GM18870 (cell line): ENCODE measurements around the gene CARS1.

Experiments used
- ATAC-seq: cut with Tn5 transposase; IDR thresholded peaks from one replicate; pipeline ENCODE4 v1.9.1; 2021; ENCODE audit warnings: moderate library complexity; ENCODE audit not compliant: unreplicated experiment

The CARS1 gene

DNA sequence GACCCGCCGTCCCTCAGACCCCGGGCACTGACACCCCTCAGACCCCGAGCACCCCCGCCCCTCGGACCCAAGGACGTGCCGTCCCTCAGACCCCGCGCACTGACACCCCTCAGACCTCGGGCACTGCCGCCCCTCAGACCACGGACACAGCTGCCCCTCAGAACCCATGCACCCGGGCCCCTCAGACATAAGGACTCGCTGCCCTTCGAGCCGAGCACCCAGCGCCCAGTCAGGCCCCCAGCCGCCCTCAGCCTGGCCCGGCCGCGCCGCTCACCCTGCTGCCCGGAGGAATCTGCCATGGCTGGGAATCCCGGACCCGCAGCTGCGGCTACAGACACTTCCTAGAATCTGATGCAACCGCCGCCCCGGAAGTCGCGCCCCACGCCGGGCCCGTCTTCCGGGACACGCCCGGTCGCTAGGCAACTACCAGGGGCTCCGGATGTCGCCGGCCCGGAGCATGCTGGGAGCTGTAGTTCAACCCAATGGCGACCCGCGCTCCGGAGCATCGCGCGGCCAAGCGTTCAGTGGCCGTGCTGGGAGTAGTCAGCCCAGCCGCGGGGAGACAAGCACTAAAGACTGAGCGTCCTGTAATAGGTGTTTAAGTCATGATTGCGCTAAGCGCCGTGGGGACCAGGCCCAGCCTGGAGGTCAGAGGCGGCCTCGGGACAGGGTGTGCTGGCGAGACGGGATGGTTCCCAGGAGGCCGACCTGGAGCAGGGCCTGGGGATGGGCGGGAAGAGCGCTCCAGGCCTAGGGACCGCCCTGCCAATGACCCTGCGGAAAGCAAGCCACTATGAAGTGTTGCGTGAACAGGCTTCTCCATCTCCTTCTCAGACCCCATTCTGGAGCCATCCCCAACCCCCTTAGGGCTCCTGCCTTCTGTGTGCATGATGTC, at the start of gene CARS1:
Gene CARS1 (minus strand): TSS at position 355 of the 895 bp plus-strand sequence. CDS start 56 bp downstream, at position 299.
- ATAC-seq = peak; percentile 83

DNA sequence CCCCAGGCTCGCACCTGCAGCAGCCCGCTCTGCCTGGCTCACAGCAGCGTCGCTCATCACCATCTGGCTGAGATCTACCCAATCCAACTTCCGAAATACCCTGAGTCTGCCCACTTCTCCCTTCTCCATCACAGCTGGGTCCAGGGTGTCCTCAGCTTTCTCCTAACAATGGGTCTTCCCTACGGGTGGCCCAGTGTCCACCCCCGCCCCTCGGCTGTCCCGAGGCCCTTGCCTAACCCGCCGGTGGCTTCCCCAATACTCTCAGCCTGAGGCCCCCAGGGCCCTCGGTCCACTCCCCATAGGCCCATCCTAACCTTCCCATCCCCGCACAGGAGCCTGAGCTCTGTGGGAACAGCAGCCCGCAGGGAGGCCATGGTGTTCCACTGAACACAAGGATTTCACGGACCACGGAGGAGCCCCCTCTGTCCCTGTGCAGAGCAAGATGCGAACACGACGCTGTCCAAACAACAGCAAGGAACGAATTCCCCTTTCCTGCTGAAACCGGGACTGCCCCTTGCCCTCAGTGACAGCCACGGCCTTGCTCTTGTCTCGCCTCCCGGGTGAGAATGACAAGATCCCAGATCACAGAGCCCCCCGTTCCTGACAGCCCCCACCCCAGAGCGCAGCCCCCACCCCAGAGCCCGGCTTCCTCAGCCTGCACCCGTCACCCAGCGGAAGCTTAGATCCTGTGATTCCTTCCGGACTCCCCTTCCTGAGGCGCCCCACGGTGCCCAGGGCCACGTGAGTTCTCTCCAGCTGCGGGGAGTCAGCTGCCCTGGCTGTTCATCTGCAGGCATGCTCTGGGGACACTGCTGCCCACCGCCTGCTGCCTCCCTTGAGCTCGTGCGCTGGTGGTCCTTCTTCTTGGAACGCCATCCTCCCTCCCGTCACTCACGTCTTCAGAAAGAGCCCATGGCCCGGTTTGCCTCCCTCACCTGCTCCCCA, 48.8 kb upstream of the CARS1 start:
- no peak for ATAC-seq

DNA sequence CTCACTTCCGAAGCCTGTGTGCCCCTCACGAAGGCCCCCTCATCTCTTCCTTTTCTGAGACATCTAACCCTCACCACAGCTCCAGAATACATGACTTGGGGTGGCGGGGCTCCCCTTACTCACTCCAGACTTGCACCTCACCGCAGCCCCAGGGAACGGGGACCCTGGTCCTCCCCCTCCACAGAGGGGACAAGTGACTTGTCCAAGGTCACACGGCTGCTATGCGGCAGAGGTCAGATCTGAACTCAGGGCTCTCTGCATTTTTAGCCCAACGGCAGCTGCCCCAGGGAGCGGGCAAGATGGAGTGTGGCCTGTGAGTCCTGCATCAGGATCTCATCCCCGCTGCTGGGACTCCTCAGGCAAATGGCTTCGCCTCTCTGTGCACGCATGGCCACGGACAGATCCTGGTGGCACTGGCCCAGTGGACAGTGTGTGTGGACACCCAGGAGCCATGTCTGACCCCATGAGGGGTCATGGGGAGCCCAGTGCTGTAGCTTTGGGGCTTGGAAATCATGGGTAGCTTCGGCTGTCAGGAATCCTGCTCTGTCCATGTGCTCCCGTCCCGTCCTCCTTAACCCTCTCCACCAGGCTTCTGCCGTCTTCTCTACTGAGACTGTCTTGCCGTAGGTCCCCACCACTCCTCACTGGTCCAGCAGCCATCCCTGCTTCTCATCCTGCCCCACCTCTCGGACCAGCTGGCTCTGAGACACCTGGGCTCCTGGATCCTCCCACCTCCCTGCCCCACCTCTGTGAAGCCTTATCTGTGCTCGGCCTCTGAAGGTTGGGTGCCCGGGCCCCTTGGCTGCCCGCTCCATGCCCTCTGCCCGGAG, 48.0 kb upstream of the CARS1 start:
- no peak for ATAC-seq

DNA sequence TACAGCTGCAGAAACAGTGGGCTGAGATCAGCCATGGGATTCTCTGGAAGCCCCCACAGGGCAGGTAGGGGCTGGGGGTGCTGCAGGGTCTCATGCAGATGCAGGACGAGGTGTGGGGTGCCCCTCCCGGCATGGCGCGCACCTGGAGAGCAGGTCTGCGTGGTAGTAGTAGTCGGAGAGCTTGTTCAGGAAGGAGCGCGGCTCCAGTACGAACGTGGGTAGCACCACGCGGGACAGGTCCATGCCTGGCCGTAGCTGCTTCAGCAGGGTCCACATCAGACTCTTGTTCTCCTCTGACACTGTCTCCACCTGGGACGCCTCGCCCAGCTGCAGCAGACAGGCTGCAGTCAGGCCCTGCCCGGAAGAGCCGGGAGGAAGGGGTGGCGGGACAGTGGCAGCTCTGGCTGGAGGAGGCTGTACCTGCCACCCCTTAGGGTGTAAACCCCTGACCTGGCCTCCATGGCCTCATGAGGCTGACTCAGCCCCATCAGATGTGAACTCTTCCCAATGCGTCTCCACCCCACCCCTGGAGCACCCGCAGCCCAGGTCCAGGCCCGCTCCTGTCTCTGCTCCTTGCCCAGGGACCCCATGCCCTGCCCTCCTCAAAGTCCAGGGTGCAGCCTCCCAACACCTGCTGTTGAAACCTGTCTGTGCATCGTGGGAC, 47.0 kb upstream of the CARS1 start:
- no peak for ATAC-seq

DNA sequence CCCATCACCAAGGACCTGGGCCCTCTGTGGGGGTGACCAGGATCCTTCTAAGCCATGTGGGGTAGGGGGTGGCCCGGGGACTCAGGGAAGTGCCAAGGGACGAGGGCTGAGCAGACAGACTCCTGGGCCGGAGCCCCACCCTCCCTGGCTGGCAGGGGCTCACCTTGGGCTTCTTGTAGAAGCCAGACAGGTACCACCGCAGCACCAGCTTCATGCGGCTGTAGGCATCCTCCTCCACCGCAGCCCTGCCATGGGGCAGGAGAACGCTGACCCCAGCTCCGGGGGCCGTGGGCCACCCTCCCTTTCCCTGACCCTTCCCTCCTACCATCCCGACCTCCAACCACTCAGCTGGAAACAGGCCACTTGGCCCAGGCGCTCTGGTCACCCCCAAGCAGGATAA, 45.9 kb upstream of the CARS1 start:
- no peak for ATAC-seq

DNA sequence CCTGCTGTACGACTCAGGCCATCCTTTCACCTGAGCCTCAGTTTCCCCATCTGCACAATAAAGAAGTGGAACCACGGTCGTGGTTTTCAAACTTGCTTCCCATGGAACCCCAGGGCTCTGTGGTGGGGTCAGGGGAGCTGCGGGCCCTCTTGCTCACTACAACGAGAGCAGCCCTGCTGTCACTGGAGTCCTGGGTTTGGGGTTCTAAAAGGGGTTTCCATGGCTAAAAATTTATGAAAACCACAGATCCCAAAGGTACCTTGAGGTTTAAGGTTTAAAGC, 45.4 kb upstream of the CARS1 start:
- ATAC-seq = no peak

DNA sequence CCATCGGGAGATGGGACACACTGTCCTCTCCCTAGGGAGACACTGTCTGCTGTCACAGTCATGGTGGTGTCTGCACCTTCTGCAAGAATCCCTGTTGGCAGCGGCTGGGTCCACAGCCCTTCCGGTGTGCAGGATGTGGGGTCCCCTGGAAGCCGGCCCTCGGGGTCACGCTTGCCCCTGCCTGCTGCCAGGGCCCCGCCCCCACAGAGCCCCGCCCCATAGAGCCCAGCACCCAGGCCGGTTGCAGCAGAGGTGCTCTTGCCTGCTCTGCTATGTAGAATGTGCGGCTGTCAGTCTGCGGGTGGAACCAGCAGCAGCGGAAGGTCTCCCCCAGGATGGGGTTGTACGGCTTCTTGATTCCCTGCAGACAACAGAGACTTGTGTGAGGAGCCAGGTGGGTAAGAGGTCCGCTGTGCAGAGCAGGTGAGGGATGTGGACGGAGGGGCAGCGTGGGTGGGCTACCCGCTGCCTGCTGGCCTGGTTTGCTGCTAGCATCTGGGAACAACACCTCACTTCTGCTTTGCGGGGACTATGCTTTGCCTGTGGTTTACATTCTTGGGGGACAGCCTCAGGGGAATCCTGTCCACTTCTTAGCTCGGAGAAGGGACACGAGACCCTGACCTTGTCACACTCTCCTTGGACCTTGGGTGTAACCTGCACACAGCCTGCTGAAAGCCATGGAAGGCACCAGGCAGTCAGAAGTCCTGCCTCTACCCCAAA, 44.9 kb upstream of the CARS1 start:
- ATAC-seq = no peak

DNA sequence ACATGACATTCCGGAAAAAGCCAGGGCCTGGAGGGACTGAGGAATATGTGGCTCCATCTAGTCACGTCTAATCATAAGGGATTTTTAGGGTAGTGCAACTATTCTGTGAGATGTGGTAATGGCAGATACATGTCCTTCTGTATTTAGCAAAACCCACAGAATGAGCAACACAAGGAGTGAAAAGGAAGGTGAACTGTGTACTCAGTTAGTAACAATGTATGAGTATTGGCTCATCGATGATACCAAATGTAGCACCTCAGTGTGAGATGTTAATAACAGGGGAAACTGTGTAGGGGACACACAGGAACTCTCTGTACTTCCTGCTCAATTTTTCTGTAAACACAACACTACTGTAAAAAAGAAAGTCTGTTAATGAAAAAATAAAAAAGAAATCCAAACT, 42.0 kb upstream of the CARS1 start:
- ATAC-seq = no peak

DNA sequence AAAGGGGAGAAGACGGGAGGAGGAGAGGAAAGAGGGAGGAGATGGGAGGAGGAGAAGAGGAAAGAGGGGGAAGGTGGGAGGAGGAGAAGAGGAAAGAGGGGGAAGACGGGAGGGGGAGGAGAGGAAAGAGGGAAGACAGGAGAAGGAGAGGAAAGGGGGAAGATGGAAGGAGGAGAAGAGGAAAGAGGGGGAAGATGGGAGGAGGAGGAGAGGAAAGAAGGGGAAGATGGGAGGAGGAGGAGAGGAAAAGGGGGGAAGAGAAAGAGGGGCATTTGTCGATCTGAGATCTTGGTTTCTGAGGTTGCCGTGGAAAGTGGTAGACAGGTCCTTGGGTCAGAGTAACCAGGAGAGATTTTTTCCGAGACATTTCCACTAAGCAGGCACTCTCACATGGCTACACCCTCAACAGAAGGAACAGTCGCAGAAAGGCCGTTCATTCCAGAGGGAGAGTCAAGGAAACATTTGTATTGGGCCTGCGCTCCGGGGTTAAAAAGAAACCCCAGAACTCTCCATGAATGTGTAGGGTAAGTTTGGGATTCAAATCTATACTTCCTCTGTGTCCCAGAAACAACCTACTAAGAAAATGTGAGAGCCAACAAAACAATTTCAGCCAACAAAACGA, 39.8 kb upstream of the CARS1 start:
- ATAC-seq = no peak

DNA sequence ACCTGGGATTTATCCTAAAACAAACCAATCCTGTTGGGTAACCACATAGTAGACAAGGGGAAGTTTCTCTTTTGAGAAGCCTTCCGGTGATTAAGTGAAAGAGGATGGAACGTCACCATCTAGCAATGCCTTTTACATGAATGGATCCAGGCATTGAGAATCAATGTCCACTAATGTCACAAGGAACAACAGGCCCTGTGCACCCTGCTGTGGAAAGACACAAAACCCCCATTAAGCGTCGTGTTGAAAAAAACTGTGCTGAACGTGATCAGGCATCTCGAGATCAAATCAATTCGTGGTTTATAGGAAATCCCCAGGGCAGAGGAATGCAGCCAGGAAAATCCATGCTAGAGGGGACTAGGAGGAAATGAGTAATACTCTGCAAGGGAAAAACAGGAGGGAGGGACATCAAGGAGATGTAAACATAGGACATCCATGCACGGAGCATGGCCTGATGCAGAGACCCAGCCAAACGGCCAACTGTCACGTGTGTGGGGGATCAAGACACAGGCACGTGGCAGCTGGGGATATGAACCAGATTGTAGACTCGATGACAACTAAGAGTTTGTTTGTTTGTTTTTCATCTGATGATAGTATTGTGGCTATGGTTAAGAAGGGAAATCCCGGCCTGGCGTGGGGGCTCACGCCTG, 38.6 kb upstream of the CARS1 start:
- ATAC-seq = no peak

DNA sequence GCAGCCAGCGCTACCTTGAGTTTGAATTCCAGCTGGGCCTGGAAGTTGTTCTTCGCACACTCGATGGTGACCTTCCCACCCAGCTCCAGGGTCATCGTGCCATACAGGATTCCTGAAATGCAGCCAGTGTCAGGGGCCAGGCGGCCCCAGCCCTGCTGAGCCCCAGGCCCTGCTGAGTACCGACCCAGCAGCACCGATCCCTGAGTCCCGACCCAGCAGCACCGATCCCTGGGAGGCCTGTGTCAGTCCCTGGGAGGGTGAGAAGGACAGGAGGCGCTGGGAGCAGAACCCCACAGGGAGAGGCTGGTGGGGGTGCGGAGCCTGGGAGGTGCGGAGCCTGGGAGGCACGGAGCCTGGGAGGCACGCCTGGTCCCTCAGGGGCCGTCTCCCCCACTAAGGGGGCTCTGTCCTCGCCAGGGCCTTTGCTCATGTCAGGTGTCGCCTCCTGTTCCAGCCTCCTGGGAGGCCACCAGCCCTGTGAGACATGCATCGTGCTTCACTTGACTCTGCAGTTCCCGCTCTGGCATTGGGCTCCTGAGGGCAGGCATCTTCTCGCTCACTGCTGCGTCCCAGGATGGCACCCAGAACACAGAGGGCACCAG, 37.1 kb upstream of the CARS1 start:
- no peak for ATAC-seq

DNA sequence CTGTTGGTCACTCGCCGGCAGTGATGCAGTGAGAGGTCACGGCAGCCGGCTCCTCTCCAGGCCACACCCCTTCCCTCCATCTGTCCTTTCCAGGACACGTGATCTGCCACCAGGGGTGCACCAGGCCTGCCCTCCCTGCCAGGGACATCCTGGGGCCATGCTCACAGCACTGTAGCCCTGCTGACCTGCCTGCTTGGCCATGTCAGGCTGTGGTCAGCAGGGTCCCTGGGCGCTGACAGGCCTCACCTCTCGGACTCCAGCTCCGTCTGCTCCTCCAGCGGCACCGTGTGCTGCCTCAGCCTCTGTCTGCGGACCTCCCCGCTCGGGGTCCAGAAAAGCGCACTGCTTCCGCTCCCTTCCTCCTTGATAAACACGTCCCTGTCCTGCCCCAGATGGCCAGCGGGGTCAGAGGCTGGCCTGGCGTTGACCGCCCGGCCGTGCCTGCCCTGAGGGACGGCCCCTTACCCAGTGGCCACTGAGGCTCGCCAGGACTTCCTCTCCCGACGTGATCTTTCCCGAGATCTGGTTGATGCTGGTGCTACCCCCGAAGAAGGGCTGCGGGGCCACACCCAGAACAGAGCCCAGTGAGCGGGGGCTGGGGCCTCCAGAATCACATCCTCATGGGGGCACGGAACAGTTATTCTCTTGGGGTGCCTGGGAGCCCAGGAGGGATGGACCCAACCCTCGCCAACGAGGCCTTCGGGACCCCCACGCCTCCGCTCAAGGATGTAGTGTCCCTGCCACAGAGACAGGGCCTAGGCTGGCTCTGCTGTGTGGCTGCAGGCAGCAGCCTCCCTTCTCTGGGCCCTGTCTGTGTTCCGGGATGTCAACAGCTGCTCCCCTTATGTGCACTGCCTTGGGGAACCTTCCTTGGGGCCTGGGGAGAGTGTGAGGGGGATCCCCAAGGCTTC, 36.3 kb upstream of the CARS1 start:
- ATAC-seq = no peak

DNA sequence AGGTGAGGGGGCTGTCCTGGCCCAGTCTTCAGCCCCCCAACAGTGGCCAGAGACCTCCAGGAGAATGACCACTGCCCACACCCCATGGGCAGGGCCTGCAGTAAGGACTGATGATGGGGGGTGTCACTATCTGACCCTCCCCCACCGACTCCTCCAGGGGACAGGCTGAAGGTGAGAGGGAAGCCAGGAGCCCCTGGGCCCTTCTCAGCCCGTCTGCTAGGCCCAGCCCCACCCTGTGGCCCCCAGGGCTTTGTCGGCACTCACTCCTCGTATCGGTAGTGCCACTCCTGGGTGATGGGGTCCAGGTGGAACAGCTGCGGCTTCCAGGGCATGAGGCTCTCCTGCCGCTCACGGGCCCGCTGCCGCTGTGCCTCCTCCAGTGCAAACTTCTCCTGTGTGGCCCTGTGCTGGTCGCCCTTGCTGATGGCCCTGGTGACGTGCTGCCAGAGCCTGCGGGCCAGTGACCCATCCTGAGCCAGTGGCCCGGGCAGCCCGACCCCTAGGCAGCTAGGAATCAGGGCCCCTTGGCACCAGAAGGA, 35.4 kb upstream of the CARS1 start:
- no peak for ATAC-seq

DNA sequence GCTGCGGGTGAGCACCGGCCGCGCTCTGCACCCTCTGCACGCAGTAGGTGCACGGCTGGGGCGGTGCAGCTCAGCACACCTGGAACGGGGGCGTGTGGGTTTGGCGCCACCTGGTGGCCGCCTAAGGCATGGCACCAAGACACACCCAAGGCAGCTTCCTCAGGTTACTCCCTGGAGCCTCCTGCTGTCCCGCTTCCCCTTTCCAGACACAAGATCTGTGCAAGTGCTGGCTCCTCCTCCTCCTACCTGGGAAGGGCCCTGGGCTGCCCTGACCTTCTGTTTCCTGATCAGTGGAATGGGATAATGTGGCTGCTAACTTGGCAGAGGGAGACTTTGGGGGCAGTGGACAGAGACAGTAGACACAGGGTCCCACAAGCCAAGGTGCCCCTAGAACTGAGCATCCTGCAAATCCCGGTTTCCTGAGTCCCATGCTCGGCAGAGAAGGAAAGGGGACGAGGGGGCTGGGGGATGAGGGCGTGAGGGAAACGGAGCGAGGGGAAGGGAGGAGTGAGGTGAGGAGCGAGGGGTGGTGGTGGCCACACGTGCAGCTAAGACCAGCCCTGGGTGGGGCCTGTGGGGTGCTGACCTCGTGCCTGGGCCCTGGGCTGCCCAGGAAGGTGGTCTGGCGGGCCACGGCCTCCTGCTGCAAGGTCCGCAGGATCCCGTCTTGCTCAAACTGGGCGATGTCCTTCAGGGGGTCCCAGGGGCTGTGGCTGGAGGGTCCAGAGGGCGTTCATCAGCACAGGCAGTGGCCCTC, 34.8 kb upstream of the CARS1 start:
- no peak for ATAC-seq

DNA sequence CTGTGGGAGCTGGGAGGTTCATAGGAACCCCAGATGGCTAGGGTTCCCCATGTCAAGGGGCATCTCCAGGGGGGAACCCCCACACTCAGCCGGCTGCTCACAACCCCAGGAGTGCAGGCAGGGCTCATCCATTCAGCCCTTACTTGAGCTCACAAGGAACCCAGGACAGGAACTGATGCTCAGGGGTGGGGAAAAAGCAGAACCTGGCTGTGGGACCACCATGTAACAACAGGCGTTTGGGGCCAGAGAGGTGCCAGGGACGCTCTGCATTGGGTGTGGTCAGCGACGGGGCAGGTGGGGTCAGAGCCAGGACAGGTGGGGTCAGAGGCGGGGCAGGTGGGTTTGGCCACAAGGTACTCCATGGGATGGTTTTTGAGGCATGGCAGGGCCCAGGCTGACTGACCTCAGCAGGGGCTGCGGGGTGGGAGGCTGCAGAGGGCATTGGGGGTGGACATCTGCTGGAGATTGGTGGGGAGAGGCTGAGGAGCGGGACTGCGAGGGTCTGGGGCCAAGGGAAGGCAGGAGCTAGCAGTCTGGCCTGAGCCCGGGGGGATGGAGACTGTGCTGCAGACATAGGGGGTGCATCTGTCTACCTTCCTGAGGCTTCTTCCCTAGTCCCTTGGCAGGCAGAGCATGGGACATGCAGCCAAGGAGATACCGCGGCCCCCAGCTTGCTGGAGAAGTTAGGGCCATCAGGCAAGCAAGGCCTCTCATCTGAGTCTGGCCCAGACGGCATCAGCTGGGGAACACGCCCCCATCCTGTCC, 34.0 kb upstream of the CARS1 start:
- no peak for ATAC-seq
